ENCODE results near the gene RAD51AP1.

The RAD51AP1 gene

DNA sequence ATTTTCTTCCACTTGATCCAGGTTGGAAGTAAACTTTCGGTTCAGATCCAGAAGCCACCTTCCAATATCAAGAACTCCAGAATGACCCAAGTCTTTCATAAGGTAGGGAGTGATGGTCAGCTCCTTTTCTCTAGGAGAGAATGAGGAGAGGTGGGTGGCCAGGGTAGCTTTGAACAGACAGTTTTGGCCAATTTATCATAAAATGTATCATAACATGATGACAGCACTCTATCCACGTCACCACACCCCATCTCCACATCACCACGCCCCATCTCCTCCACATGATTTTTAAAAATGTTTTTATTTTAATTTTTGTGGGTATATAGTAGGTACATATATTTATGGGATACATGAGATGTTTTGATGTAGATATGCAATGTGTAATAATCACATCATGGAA, 50.2 kb downstream of the RAD51AP1 start:
- Histone ChIP-seq H3K27ac (no peak overlapping the region), H3K4me3 (ENCODE audit: low read depth, low read length) (no peak overlapping the region), H3K27me3 (ENCODE audit: insufficient read depth, low read depth, severe bottlenecking) (no peaks in the 10 kb centered on the region), H3K9me3 (ENCODE audit: severe bottlenecking) (no peaks in the 10 kb centered on the region), H3K36me3 (no peaks in the 10 kb centered on the region)
- TF ChIP-seq, protein P1, sequence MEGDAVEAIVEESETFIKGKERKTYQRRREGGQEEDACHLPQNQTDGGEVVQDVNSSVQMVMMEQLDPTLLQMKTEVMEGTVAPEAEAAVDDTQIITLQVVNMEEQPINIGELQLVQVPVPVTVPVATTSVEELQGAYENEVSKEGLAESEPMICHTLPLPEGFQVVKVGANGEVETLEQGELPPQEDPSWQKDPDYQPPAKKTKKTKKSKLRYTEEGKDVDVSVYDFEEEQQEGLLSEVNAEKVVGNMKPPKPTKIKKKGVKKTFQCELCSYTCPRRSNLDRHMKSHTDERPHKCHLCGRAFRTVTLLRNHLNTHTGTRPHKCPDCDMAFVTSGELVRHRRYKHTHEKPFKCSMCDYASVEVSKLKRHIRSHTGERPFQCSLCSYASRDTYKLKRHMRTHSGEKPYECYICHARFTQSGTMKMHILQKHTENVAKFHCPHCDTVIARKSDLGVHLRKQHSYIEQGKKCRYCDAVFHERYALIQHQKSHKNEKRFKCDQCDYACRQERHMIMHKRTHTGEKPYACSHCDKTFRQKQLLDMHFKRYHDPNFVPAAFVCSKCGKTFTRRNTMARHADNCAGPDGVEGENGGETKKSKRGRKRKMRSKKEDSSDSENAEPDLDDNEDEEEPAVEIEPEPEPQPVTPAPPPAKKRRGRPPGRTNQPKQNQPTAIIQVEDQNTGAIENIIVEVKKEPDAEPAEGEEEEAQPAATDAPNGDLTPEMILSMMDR (IDR thresholded peaks at IDR 0.05; ENCODE audit: low read depth, low read length), result no peak
- DNase-seq, result no peak

DNA sequence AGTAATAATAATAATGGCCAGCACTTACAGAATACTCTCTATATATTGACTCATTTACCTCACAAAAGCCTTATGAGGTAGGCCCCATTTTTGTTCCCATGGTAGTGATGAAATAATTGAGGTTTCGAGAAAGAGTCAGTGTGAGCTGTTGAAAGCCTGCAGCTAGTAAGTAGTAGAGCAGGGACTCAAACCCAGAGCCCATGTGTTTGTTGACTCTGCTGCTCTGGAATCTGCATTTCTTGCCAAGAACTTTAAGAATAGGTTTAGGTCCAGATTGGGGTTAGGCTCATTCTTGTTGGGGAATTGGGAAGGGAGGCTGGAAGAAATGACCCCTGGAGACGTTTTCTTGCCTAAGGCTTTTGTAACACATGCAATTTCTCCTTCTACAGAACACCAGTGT, 51.3 kb downstream of the RAD51AP1 start:
- no peak for DNase-seq
- H3K27me3 ChIP-seq (ENCODE audit: insufficient read depth, low read depth, severe bottlenecking), result no peaks in the 10 kb centered on the region
- TF ChIP-seq, protein P1 (IDR thresholded peaks at IDR 0.05; ENCODE audit: low read depth, low read length), result no peak
- no peaks in the 10 kb centered on the region for H3K36me3 ChIP-seq
- no peak overlapping the region for H3K27ac ChIP-seq
- H3K9me3 ChIP-seq (ENCODE audit: severe bottlenecking), result no peaks in the 10 kb centered on the region
- H3K4me3 ChIP-seq (ENCODE audit: low read depth, low read length), result no peak overlapping the region

DNA sequence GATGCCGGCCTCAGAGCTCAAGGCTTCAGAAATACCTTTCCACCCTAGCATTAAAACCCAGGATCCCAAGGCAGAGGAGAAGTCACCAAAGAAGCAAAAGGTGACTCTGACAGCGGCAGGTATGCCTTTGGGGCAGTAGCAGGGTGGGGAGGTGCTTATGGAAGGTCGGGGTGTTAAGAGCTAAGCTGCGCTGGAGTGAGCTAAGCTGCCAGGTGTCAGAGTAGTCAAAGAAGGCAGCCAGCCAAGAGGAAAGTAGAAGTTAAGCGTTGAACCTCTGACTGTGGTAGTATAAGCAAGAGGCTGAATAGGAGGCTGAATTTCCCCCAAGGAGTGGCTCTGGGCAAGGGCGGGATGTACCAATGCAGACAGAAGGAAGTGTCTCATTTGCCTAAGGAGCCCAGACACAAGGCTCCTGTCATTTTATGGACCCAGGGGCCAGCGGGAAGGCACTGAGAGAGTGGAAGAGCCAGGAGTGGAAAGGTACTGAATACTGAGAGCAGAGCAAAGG, 52.5 kb downstream of the RAD51AP1 start:
- no peak overlapping the region for H3K27ac ChIP-seq
- DNase-seq, result peak; percentile 63
- no peaks in the 10 kb centered on the region for H3K36me3 ChIP-seq
- H3K27me3 ChIP-seq (ENCODE audit: insufficient read depth, low read depth, severe bottlenecking), result no peaks in the 10 kb centered on the region
- no peaks in the 10 kb centered on the region for H3K9me3 ChIP-seq (ENCODE audit: severe bottlenecking)
- TF ChIP-seq, protein P1 (IDR thresholded peaks at IDR 0.05; ENCODE audit: low read depth, low read length), result no peak
- H3K4me3 ChIP-seq (ENCODE audit: low read depth, low read length), result no peak overlapping the region

DNA sequence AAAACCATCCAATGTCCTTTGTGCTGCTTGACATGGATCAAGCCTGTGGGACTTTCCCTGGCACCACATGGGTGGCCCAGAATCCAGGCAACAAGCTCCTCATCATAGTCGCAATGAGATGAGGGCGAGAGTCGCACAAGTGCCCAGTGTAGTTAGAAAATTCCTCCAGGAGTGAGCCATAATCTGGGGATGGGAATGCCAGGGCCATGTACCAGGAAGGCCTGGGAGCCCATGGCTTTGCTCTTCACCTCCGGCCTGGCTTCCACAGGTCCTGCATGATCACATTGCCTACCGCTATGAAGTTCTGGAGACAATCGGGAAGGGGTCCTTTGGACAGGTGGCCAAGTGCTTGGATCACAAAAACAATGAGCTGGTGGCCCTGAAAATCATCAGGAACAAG, 57.2 kb downstream of the RAD51AP1 start:
- Histone ChIP-seq H3K27me3 (ENCODE audit: insufficient read depth, low read depth, severe bottlenecking) (no peaks in the 10 kb centered on the region), H3K36me3 (no peaks in the 10 kb centered on the region), H3K4me3 (ENCODE audit: low read depth, low read length) (no peak overlapping the region), H3K9me3 (ENCODE audit: severe bottlenecking) (no peaks in the 10 kb centered on the region), H3K27ac (no peak overlapping the region)
- no peak for DNase-seq
- TF ChIP-seq, protein P1 (IDR thresholded peaks at IDR 0.05; ENCODE audit: low read depth, low read length), result no peak

DNA sequence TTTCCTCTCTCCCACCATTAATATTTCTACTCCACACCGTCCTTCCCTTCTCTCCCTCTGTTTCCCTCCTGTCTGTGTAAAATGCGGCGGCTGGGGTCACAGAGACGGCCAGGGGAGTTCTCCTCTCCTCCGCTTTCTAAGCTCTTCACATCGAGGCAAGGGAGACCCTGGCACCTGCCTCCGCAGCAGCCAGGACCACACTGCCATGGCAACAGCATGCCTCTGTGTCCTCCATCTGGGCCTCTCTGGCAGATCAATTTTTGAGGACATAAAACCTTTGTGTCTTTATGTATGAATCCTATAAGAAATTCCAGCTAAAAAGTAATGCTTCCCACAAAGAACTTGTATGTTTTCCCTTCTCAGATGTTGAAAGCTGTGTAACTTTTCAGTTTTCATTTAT, 64.7 kb downstream of the RAD51AP1 start:
- no peak overlapping the region for H3K27ac ChIP-seq
- TF ChIP-seq, protein P1 (IDR thresholded peaks at IDR 0.05; ENCODE audit: low read depth, low read length), result no peak
- no peak overlapping the region for H3K4me3 ChIP-seq (ENCODE audit: low read depth, low read length)
- H3K27me3 ChIP-seq (ENCODE audit: insufficient read depth, low read depth, severe bottlenecking), result no peaks in the 10 kb centered on the region
- H3K9me3 ChIP-seq (ENCODE audit: severe bottlenecking), result no peaks in the 10 kb centered on the region
- no peaks in the 10 kb centered on the region for H3K36me3 ChIP-seq
- no peak for DNase-seq

DNA sequence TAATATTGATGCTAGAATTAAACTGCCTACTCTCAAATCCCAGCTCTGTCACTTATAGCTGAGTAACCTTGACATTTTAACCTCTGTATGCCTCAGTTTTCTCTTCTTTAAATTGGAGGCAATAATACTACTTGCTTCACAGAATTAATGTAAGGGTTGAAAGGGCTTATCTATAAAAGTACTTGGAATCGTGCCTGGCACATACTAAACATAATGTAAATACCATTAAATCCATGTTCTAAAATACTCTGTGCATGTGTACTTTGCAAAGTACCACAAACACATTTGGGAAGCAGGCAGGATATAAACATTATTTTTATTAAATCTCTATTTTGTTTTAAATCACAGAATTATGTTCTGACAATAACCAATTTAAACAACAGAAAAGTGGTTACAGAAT, 65.3 kb downstream of the RAD51AP1 start:
- H3K4me3 ChIP-seq (ENCODE audit: low read depth, low read length), result no peak overlapping the region
- H3K36me3 ChIP-seq, result no peaks in the 10 kb centered on the region
- TF ChIP-seq, protein P1 (IDR thresholded peaks at IDR 0.05; ENCODE audit: low read depth, low read length), result no peak
- DNase-seq, result no peak
- no peak overlapping the region for H3K27ac ChIP-seq
- no peaks in the 10 kb centered on the region for H3K9me3 ChIP-seq (ENCODE audit: severe bottlenecking)
- H3K27me3 ChIP-seq (ENCODE audit: insufficient read depth, low read depth, severe bottlenecking), result no peaks in the 10 kb centered on the region

All from WERI-Rb-1 (cell line).